NAMALWA (cell line): Measurements from ENCODE around the gene TMEM247.

Experiments used
- DNase-seq: peaks from one replicate; pipeline ENCODE4 v3.0.0-alpha.2; 2015; ENCODE audit warnings: low spot score

Gene TMEM247

DNA sequence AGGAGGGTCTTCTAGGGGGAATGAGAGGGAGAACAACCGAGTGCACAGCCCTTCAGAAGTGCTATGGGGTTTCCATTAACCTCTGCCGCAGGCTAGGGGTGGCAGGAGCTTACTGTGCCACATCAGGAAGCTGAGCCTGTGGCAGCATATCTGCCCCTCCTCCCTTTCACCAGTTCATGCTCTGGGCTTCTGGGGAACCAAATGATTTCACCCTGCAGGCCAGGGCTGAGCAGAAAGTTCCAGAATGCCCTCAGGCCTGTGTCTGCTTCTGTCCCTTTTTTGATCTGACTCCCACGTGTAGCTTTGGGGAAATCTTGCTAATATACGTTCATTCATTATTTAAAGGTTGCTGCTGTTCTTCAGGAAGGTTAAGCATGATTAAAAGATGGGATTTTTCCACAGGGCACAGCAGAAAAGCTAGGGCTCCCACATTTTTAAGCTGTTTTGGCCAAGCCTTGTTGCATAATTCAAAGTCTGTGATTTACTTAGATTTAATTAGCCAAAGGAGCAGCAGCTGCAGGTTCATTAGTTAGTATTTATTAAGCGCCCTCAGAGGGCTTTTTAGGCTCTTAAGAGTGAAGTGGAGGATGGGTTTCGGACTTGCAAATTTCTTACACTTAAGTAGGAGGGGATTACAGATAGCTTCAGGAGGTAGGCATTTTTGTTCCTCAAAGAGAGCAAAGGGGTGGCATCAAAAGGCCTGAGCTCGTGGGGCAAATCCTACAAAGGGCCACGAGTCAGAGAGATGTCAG, 10.2 kb downstream of the TMEM247 start:
- DNase-seq, result no peak

DNA sequence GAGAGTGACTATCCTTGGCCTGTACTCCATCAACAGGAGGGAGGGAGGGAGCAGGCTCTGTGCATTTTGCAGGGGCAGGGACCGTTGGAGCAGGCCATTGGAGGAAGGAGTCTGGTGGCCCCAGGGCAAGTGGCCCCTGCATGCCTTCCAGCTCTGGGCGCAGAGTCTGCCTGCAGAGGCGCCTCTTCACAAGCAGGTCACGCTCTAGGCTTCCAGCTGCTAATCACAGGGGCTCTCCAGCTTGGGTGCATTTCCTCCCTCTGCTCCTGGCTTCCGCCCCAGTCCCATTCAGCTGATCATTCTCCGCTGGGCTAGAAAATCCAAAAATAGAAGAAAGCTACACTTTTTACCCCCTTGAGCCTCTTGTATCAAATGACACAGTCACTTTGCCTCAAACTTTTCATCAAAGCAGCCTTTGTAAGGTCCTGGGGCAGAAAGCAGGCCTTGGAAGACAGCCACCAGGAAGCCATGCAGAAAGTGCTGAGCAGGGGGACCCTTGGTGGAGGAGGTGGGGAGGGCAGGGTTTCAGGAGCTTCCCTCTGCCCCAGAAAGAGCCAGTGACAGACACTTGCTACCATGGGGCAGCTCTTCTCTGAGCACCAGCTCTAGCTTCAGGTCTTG, 11.3 kb downstream of the TMEM247 start:
- DNase-seq, result peak; percentile 63

DNA sequence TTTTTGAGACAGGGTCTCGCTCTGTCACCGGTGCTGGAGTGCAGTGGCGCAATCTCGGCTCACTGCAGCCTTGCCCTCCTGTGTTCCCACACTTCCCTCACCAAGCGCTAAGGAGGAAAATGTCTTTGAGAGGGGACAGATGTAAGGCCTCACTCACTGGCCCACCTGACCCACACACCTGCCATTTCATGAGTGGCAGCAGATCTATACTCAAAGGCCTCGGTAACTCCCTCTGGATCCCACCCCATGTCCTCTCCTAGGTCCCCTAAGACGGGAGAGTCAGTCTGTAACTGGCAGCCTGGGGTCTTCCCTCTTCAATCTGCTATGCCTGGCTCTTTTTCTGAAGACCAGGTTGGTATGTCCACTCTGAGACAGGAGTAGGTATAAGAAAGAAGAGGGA, 12.9 kb downstream of the TMEM247 start:
- no peak for DNase-seq

DNA sequence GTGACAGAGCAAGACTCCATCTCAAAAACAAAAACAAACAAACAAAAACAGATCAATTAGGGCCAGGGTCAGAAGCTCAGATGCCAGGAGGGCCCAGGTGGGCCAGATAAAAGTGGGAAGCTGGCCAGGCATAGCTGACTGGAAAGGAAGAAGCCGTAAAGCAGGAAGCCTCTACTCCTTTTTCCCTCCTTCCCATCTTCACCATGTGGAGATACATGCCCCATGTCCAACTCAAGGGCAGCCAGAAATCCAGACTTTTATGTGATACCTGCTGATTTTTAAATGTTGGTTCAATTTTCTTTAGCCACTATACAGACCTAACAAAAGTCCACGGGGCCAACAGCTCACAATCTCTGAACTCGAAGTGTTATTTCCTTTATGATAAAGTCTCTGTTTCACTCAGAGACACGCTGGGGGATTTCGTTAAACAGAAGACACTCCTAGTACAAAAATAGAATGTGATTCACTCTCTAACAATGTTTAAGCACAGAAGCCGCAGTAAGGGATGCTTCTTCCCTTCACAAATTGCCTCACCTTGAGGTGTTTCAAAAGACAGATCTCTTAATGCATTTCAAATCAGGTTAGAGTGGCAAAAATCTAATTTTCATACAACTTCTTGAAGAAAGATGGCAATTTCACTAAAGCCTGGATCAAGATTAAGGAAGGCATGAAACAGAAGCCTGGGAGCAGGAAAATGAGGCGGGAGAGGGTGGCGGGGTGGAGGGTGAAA, 14.0 kb downstream of the TMEM247 start:
- no peak for DNase-seq

DNA sequence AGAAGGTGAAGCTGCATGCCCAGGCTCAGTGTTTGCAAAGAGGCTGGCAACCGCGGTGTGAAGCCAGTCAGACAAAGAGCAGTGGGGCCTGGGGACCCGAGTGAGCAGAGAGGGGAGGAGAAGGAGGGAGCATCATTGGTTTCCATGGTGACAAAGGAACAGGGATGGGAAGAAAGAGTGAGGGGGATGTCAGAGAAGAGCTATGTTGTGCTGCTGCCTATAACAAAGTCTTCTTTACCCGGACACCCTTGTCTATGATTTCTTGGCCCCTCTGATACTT, 14.5 kb downstream of the TMEM247 start:
- DNase-seq, result no peak

DNA sequence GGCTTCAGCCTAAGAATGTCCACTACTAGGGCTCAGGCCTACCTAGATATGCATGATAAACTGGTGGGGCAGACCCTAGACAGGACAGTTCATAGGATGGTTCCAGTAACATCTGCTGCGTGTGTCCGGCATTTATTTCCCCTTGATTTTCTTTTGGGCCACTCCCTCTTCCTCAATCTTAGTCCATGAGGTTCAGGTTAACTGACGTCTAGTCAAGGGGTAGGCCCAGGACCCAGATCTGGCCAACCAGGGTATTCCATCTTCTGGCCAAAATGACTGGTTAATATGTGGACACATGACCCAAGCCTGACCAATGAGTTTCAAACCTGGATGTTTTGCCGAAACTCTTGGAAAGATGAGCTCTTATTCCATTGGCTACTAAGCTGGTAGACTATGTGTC, 15.2 kb downstream of the TMEM247 start:
- DNase-seq, result no peak

DNA sequence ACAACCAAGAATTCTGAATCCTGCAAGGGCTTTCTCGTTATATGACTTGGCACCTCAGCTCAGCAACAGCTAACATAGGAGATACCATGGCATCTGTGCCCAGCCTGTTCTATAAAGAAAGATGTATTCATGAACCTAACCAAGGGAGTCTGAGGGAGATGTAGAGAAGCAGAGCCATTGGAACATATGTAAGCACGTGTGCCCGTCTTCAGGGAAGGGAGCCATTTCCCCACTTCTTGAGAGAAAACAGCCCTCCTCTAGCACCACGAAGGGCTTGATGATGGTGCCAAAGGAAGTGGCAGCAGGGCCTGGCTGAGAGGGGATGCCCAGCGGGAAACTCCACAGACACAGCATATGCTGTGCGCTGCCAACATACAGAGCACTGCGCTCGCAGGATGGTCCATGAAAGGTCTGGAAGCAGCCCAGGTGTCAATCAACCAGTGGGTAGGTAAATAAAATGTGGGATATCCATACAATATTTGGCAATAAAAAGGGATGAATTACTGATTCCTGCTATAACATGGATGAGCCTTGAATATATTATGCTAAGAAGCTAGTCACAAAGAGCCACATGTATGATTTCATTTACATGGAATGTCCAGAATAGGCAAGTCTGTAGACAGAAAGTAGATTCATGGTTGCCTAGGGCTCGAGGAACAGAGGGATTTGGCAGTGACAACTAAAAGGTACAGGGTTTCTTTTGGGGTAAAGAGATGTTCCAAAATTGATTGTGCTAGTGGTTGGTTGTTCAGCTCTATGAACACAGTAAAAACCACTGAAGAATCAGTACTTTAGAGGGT, 16.1 kb downstream of the TMEM247 start:
- DNase-seq, result no peak

DNA sequence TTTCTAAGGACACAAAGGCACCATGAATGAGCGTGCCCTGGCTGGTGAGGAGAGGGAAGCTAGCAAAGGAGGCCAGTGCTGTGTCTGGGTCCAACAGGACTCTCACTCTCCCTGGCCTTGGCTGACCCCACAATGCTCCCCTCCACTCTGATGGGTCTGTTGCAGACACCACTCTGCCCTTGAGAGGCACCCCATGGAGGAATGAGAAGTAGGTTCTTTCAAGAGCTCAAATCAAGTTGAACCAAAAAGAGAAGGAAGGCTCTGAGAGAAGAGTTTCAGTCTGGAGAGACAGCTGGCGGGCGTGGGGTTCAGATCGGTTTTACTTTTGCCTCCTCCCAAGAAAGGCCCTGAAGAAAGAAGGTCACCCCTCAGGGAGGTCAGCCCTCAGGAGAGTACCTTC, 18.4 kb downstream of the TMEM247 start:
- no peak for DNase-seq

DNA sequence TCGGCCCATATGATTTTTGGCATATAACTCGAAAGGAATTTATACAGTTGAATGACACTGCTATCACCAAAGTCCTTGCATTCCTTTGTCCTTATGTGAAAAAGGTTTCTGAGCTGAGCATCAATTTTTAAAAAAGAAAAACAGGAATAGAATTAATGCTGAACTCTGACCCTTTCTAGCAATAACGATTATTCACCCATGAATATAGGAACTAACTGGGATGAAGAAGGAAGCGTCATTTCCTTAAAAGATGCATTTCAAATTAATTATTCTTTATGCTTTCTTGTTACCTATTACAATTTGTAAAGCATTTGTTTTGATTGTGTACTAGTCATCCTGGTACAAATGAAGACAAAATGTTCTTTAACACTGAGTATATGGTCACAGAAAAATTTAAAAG, 19.3 kb downstream of the TMEM247 start:
- no peak for DNase-seq

DNA sequence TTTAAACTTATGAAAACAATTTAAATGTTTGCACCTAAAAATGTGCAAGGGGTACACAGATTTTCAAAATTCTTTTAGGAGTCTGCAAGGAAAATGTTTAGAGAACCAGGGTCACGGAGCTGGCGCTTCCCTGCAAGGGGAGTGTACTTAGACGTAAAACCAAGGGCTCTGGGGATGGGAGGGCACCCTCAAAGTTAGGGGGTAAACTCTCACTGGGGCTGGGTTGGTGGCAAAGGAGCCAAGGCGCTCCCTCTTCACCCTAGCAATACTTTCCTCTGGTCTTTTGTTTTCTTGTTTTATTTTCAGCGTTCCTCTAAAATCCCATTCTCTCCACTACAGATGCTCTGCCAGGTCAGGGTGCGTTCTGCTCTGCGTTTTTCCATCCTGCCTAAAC, 20.0 kb downstream of the TMEM247 start:
- no peak for DNase-seq

DNA sequence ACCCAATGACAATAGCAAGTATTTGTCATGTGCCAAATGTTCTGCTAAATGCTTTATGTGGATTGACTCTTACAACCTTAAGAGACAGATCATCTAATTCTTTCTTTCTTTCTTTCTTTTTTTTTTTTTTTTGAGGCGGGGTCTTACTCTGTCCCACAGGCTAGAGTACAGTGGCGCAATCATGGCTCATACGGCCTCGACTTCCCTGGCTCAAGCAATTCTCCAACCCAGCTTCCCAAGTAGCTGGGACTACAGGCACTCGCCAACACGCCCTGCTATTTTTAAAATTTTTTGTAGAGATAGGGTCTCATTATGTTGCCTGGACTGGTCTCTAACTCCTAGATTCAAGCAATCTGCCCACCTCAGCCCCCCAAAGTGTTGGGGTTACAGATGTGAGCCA, 21.4 kb downstream of the TMEM247 start:
- no peak for DNase-seq

DNA sequence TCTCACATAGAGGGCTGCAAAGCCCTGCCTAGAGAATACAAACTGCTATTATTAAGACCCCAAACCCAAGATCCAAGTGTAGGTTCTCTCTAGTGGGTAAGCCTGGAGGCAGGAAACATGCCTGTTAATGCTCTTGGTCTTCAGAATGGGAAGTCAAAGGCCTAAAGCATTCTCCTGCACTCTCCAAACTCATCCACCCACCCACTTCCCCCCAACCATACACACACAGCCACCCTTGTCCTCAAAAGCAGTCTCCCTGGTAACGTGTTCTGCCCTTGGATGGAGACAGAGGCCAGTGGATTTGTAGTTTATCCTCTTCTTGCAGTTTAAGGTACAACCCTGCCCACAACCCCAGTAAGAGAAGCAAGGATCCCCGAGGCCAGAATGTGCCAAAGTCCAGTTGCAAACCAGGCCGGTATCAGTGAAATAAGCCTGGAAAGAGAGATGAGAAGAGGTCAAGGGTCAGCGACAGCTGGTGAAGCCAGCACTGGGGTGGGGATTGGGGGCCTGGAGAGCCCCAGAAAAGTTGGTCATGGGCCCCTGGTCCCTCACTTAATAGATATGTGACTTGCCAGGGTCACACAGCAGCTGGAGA, 23.0 kb downstream of the TMEM247 start:
- DNase-seq, result no peak

DNA sequence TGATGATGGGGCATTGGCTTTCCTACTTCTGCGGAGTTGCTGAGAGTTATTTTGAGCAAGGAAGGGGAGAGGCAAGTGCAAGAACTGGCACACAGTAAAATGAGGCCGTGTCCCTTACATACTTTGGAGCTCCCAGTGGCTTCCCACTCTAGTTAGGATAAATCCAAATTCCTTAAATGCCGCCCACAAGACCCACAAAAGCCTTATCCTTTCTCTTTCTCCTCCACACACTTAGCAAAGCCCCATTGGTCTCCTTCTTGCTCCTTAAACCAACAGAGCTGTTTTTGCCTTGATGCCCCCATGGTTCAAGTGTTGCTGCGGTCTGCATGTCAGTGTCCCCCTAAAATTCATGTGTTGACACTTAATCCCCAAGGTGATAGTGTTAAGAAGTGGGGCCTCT, 24.3 kb downstream of the TMEM247 start:
- no peak for DNase-seq

DNA sequence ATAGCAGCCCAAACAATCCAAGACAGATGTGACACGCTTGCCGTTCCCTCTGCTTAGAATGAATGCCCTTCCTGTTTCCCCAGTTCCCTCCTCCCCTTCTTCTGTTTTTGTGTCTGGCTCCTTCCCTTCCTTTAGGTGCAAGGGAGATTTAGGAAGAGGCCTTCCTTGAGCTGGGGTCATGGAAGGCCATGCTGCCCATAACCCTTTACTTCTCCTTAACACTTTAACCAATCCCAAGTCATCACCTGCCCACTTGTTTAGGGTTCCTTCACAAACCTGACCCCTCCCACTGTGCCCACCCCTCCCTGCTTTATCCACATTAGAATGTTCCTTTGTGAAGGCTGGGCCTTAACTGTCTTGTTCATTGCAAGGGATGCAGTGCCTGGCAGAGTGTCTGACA, 24.9 kb downstream of the TMEM247 start:
- no peak for DNase-seq

DNA sequence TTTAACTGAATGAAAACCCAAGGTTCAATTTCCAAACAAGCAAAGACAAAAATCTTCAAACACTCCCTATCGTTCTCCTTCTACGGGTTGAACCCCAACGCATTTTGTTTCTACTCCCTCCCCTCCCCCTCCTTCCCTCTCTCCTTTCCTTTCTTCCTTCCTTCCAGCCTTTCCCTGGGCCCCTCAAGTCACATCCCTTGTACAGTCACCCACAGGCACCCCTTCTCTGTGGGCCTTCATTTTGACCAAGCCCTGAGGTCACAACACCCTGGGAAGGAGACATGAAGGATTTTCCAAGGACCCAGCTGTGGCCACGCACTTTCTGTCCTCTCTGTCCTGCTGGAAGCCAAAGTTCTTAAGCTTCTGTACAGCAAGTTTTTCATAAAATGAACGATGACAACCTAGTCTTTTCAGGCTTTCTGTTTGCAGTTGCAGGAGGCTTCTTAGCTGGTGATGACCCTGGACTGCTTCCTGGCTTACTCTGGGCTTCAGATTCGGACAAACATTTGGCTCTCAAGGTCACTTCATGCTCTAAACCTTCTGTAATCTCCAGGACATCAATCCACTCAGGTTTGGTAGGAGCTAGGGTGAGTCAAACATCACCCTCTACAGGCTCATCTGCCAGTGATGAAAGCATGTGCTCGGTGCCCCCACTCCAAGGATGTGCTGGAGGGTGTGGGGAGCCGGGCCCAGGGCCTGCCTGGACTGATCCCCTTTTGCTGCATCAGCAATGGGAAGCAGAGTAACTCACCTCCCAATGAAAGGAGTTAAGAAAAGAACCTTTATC, 25.5 kb downstream of the TMEM247 start:
- no peak for DNase-seq

DNA sequence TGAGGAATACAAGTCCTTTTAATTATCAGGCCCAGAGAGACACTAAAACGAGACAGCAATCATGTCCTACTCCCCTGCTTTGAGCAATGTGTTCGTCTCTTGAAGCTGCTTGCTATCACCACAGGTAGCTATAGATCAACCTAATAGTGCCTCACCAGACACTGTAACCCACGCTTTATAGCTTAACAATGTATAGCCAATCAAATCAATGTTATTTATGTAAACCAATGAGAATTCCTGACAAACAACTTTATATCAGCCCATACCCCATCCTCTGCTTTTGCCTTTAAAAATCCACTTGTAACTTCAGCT, 26.1 kb downstream of the TMEM247 start:
- no peak for DNase-seq

DNA sequence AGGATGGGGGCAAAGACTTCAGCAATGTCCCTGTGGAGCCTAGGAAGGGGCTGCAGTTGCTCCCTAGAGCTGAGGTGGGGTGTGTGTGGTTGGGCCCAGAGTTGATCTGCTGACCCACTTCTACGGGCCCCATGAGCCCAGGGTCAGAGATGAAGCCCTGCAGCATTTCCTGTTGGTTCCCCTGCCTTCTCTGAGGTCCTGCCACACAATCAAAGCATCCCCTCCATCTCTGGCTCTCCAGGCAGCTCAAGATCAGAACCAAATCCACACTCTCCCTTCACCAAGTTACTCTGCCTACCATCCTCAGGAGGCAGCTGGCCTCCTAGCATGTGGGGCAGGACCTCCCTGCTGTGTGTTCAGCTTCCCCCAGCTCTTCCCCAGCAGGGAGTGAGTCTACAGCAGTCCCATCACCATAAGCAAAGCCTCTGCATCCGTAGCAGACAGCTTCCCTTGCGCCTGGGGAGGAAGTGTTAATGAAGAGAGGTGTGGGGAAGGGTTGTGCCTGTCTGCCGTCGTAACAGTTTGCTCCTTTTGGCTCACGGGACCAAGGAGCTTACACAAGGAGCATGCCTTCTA, 26.9 kb downstream of the TMEM247 start:
- DNase-seq, result no peak

DNA sequence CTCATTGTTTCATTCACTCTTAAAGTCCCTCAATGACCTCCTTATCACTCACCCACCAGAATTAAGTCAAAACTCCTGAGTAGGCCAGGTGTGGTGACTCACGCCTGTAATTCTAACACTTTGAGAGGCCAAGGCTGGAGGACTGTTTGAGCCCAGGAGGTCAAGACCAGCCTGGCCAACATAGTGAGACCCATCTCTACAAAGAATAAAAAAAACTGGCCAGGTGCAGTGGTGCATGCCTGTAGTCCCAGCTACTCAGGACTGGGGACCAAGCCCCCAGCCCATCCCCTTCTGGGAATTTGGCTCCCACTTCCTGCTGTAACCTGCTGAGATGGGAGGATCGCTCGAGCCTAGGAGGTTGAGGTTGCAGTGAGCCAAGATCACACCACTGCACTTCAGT, 28.9 kb downstream of the TMEM247 start:
- no peak for DNase-seq

DNA sequence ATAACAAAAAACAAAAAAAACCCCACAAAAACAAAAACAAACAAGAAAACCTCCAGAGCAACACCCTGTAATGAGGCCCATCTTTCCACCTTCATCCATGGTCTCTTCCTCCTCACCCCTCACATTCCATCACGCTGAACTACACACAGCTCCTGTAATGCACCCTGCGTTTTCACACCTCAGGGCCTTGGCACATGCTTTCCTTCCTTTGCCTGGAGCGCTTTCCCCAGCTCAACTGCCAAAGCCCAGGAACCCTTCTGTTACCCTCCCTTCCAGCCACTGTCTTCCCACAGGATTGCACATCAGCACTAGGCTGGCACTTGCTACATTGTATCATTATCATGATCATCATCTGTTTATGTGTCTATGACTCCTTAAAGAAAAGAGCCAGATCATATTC, 29.4 kb downstream of the TMEM247 start:
- no peak for DNase-seq

DNA sequence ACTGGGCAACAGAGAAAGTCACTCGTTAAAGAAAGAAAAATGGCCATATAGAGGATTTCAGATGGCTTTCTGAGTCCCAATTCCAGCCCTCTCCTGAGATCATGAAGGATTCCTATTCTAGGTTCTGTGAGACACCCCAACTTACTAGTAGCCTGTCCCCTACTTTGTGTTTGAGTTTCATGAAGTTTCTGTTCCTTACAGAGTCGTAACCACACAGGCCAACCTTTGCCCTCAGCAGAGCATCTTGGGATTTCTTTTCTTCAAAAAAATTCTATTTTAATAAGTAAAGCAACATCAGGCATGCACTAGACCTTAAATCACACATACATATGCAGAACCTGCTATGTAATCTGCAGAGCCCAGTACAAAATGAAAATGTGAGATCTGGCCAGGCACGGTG, 30.4 kb downstream of the TMEM247 start:
- DNase-seq, result no peak

DNA sequence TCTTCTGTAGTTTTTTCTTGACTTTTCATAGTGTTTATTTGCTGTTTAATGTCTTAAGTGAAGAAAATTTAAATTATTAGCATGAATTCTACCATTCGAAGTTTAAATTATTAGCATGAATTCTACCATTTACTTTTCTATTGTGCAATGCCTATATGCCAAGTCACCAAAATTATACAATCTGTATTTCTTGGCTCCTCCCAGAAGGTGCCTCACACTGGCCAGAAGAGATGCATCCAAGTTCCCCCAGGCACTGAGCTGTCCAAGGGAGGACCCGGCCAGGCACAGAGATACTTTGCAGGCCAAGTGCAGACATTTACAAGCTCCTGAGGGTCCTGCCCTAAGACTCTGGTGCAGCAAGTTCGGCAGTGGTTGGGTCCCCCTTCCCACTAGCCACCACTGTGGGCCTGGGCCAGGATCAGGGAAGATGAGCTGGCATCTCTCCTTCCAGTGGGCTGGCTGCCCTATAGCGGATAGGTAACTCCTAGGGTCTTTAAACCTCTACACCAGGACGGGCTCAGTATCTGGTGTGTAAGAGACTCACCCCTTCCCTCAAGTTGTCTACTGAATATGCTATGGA, 31.3 kb downstream of the TMEM247 start:
- no peak for DNase-seq
